Forelimb muscle (tissue), 1 donor: ENCODE measurements around the gene HELZ2. TPM values are rescaled to one million over a fixed set of nuclear protein-coding genes. Genes with fewer than 3 reads are reported as not detected.
"Not testable (repeated sequence)": the region's sequence is repeated elsewhere in the genome, so short reads cannot be mapped to it uniquely, and the experiment has no call there.

ENCODE experiments used
- DNase-seq: peaks from one replicate; pipeline ENCODE4 v3.0.0-alpha.2; 2013; ENCODE audit warnings: low read depth
- polyA plus RNA-seq: library from polyadenylated mRNA; unstranded; fragments of 120-200 nt; gene quantifications from one replicate; pipeline ENCODE4 v1.2.1, GENCODE V29; 2013; ENCODE audit not compliant: insufficient read length

HELZ2 gene
- polyA plus RNA-seq, 1 donor = 6.6 TPM

GRCh38 chr20:63578224-63579016 lies 4.4 kb upstream of the HELZ2 start:
- no peak for DNase-seq

GRCh38 chr20:63577317-63577894 lies 3.4 kb upstream of the HELZ2 start:
- DNase-seq = no peak

GRCh38 chr20:63576311-63576710 lies 2.3 kb upstream of the HELZ2 start:
- no peak for DNase-seq

GRCh38 chr20:63574829-63575743 lies 1.0 kb upstream of the HELZ2 start:
- DNase-seq = no peak

- DNase-seq = no peak
Measured at GRCh38 chr20:63573647-63574131, 350 bp downstream of the HELZ2 start.

GRCh38 chr20:63572788-63573646 lies 1.0 kb downstream of the HELZ2 start:
- DNase-seq = no peak

GRCh38 chr20:63572071-63572787 lies 1.8 kb downstream of the HELZ2 start:
- no peak for DNase-seq

GRCh38 chr20:63571087-63571478 lies 3.0 kb downstream of the HELZ2 start:
- not testable (repeated sequence) for DNase-seq

- DNase-seq = no peak
Measured at GRCh38 chr20:63570281-63571086, 3.6 kb downstream of the HELZ2 start.

GRCh38 chr20:63568986-63569949 lies 4.8 kb downstream of the HELZ2 start:
- no peak for DNase-seq

- no peak for DNase-seq
Measured at GRCh38 chr20:63568170-63568981, 5.7 kb downstream of the HELZ2 start.

- DNase-seq = no peak
Measured at GRCh38 chr20:63567386-63568169, 6.5 kb downstream of the HELZ2 start.

- no peak for DNase-seq
Measured at GRCh38 chr20:63567136-63567385, 7.0 kb downstream of the HELZ2 start.

- DNase-seq = no peak
Measured at GRCh38 chr20:63566395-63567135, 7.5 kb downstream of the HELZ2 start.

- no peak for DNase-seq
Measured at GRCh38 chr20:63565699-63566335, 8.2 kb downstream of the HELZ2 start.
